Stimulated activated CD4-positive, alpha-beta T cell treated with anti-CD3 and anti-CD28 coated beads, Interleukin-1b, Interleukin-23, amount 100 ng/mL, for 4 hours (primary cell): ENCODE results near the gene VTCN1.

Experiments
- DNase-seq, 2 donors: peaks; one replicate each; pipeline ENCODE4 v3.0.0-alpha.2; 2020; ENCODE audit warnings: low read depth in 2 of 2

Gene VTCN1

GRCh38 chr1:117209094-117209493 is 1.6 kb downstream of the VTCN1 start:
- no peak for DNase-seq

- DNase-seq, result no peak
Observed at GRCh38 chr1:117208580-117208979, 2.1 kb downstream of the VTCN1 start.

- DNase-seq, result no peak
Observed at GRCh38 chr1:117205368-117205767, 5.4 kb downstream of the VTCN1 start.

- no peak for DNase-seq
Observed at GRCh38 chr1:117201808-117202207, 8.9 kb downstream of the VTCN1 start.

GRCh38 chr1:117198097-117198496 is 12.6 kb downstream of the VTCN1 start:
- DNase-seq, result no peak

- no peak for DNase-seq
Observed at GRCh38 chr1:117189726-117190125, 21.0 kb downstream of the VTCN1 start.

GRCh38 chr1:117188816-117189437 is 21.8 kb downstream of the VTCN1 start:
- no peak for DNase-seq

- no peak for DNase-seq
Observed at GRCh38 chr1:117188170-117188815, 22.4 kb downstream of the VTCN1 start.

GRCh38 chr1:117183112-117183511 is 27.6 kb downstream of the VTCN1 start:
- no peak for DNase-seq

GRCh38 chr1:117182319-117182718 is 28.4 kb downstream of the VTCN1 start:
- no peak for DNase-seq

GRCh38 chr1:117181630-117182041 is 29.1 kb downstream of the VTCN1 start:
- no peak for DNase-seq

- DNase-seq, result no peak
Observed at GRCh38 chr1:117180147-117180967, 30.4 kb downstream of the VTCN1 start.

GRCh38 chr1:117179471-117179870 is 31.3 kb downstream of the VTCN1 start:
- DNase-seq, result no peak

GRCh38 chr1:117178756-117179155 is 32.0 kb downstream of the VTCN1 start:
- DNase-seq, result no peak

- DNase-seq, result no peak
Observed at GRCh38 chr1:117177376-117177775, 33.4 kb downstream of the VTCN1 start.

- no peak for DNase-seq
Observed at GRCh38 chr1:117176579-117176978, 34.1 kb downstream of the VTCN1 start.

- DNase-seq, result no peak
Observed at GRCh38 chr1:117174851-117175250, 35.9 kb downstream of the VTCN1 start.

GRCh38 chr1:117173691-117174090 is 37.0 kb downstream of the VTCN1 start:
- no peak for DNase-seq

- DNase-seq, result no peak
Observed at GRCh38 chr1:117173006-117173405, 37.7 kb downstream of the VTCN1 start.

GRCh38 chr1:117171900-117172511 is 38.7 kb downstream of the VTCN1 start:
- DNase-seq, result no peak

GRCh38 chr1:117169871-117170596 is 40.7 kb downstream of the VTCN1 start:
- DNase-seq, result no peak

- DNase-seq, result no peak
Observed at GRCh38 chr1:117167402-117167801, 43.3 kb downstream of the VTCN1 start.
